ENCODE results near the gene GRB7.
A peak's percentile ranks its signal among the peaks of the same experiment; 100 is the strongest.
"Not testable (repeated sequence)": the region's sequence is repeated elsewhere in the genome, so short reads cannot be mapped to it uniquely, and the experiment has no call there.

GRB7 gene

GRCh38 chr17:39736319-39737165 lies 1.2 kb upstream of the GRB7 start:
- DNase-seq = peak; percentile 47

- DNase-seq = no peak
These were observed 455 bp upstream of the GRB7 start for GRCh38 chr17:39737206-39737759.

- no peak for DNase-seq
These were observed 797 bp downstream of the GRB7 start for GRCh38 chr17:39738568-39738901.

GRCh38 chr17:39738983-39739884 lies 1.5 kb downstream of the GRB7 start:
- peak; percentile 66 for DNase-seq

- DNase-seq = peak; percentile 48
These were observed 2.2 kb downstream of the GRB7 start for GRCh38 chr17:39739885-39740356.

- peak; percentile 83 for DNase-seq
These were observed 2.8 kb downstream of the GRB7 start for GRCh38 chr17:39740357-39741111.

- no peak for DNase-seq
These were observed 4.6 kb downstream of the GRB7 start for GRCh38 chr17:39742126-39742855.

GRCh38 chr17:39742856-39743436 lies 5.2 kb downstream of the GRB7 start:
- DNase-seq = no peak

- DNase-seq = no peak
These were observed 6.5 kb downstream of the GRB7 start for GRCh38 chr17:39744075-39744835.

GRCh38 chr17:39744836-39745215 lies 7.1 kb downstream of the GRB7 start:
- DNase-seq = no peak

GRCh38 chr17:39745335-39746144 lies 7.8 kb downstream of the GRB7 start:
- no peak for DNase-seq

- no peak for DNase-seq
These were observed 8.4 kb downstream of the GRB7 start for GRCh38 chr17:39746145-39746461.

- DNase-seq = no peak
These were observed 10.0 kb downstream of the GRB7 start for GRCh38 chr17:39747745-39748144.

GRCh38 chr17:39748444-39749034 lies 10.8 kb downstream of the GRB7 start:
- not testable (repeated sequence) for DNase-seq

GRCh38 chr17:39750131-39751015 lies 12.6 kb downstream of the GRB7 start:
- no peak for DNase-seq

- DNase-seq = no peak
These were observed 13.3 kb downstream of the GRB7 start for GRCh38 chr17:39751016-39751543.

- no peak for DNase-seq
These were observed 13.9 kb downstream of the GRB7 start for GRCh38 chr17:39751637-39752036.

GRCh38 chr17:39752241-39752881 lies 14.6 kb downstream of the GRB7 start:
- DNase-seq = no peak
